Right lung (tissue), 5 donors: ENCODE measurements around the gene GRID2. TPM values are rescaled to one million over a fixed set of nuclear protein-coding genes. Genes with fewer than 3 reads are reported as not detected.

Experiments
- DNase-seq, 2 donors: peaks; one replicate each; pipeline ENCODE4 v3.0.0-alpha.2; 2013
- polyA plus RNA-seq, 5 donors: library from polyadenylated mRNA; unstranded; fragments of 120-200 nt; gene quantifications; one replicate each; pipeline versions ENCODE4 v1.2.1 to v1.2.3, GENCODE V29; 2013; ENCODE audit warnings: inconsistent platforms in 1 of 5, low replicate concordance in 1 of 5; ENCODE audit not compliant: insufficient read length in 5 of 5, insufficient read depth in 1 of 5

Gene GRID2
- polyA plus RNA-seq, 5 donors, result 0.09 to 0.58 (median 0.17) TPM

- DNase-seq, result no peak
Measured at GRCh38 chr4:92714640-92715039, 410.9 kb downstream of the GRID2 start.

GRCh38 chr4:92733231-92733630 lies 429.5 kb downstream of the GRID2 start:
- DNase-seq, result no peak

GRCh38 chr4:92735025-92735665 lies 431.4 kb downstream of the GRID2 start:
- DNase-seq, result no peak

GRCh38 chr4:92760433-92760832 lies 456.7 kb downstream of the GRID2 start:
- DNase-seq, result no peak

GRCh38 chr4:92776080-92776479 lies 472.3 kb downstream of the GRID2 start:
- DNase-seq, result no peak

GRCh38 chr4:92789741-92790140 lies 486.0 kb downstream of the GRID2 start:
- DNase-seq, result no peak

GRCh38 chr4:92791871-92792440 lies 488.2 kb downstream of the GRID2 start:
- no peak for DNase-seq

- no peak for DNase-seq
Measured at GRCh38 chr4:92809381-92809780, 505.6 kb downstream of the GRID2 start.

GRCh38 chr4:92812652-92813051 lies 508.9 kb downstream of the GRID2 start:
- no peak for DNase-seq

- DNase-seq, result no peak
Measured at GRCh38 chr4:92814677-92815076, 510.9 kb downstream of the GRID2 start.

GRCh38 chr4:92825256-92825655 lies 521.5 kb downstream of the GRID2 start:
- no peak for DNase-seq

GRCh38 chr4:92825791-92826190 lies 522.0 kb downstream of the GRID2 start:
- peak; percentile 9 for DNase-seq

- no peak for DNase-seq
Measured at GRCh38 chr4:92830771-92831170, 527.0 kb downstream of the GRID2 start.

GRCh38 chr4:92840880-92841279 lies 537.1 kb downstream of the GRID2 start:
- no peak for DNase-seq

- DNase-seq, result no peak
Measured at GRCh38 chr4:92843784-92844183, 540.0 kb downstream of the GRID2 start.

- DNase-seq, result no peak
Measured at GRCh38 chr4:92847026-92847425, 543.3 kb downstream of the GRID2 start.

- no peak for DNase-seq
Measured at GRCh38 chr4:92862509-92862908, 558.7 kb downstream of the GRID2 start.

GRCh38 chr4:92864096-92864495 lies 560.3 kb downstream of the GRID2 start:
- no peak for DNase-seq

- DNase-seq, result no peak
Measured at GRCh38 chr4:92872604-92873003, 568.8 kb downstream of the GRID2 start.

GRCh38 chr4:92885632-92886031 lies 581.9 kb downstream of the GRID2 start:
- DNase-seq, result no peak

GRCh38 chr4:92952426-92952825 lies 648.7 kb downstream of the GRID2 start:
- DNase-seq, result no peak

- DNase-seq, result no peak
Measured at GRCh38 chr4:92952897-92953296, 649.1 kb downstream of the GRID2 start.

- DNase-seq, result no peak
Measured at GRCh38 chr4:92953462-92953861, 649.7 kb downstream of the GRID2 start.

- no peak for DNase-seq
Measured at GRCh38 chr4:92961881-92962280, 658.1 kb downstream of the GRID2 start.
